HEK293 (cell line): ENCODE measurements around the gene KRTAP4-6.
"Not testable (repeated sequence)": the region's sequence is repeated elsewhere in the genome, so short reads cannot be mapped to it uniquely, and the experiment has no call there.

Experiments
- CTCF ChIA-PET: fragments of 350-600 bp; formaldehyde crosslinking; extraction: SDS; loops from one replicate; lab custom pipeline; 2021; ENCODE audit warnings: antibody characterized with exemption; lab: Yijun Ruan, JAX
- POLR2A ChIA-PET: fragments of 300-600 bp; formaldehyde crosslinking; extraction: SDS; loops from one replicate; lab custom pipeline; 2020; ENCODE audit warnings: antibody characterized with exemption, inconsistent platforms; lab: Yijun Ruan, JAX
- H3K27ac ChIP-seq: fragments of 200-500 bp; sonication (Bioruptor generic); 2 replicates; pipeline ENCODE4 v1.5.1; 2014; ENCODE audit warnings: low read depth, low read length, control low read depth, inconsistent platforms; ENCODE audit errors: extremely low read depth
- H3K36me3 ChIP-seq, 2 experiments: fragments of 200-500 bp in 1 of 2; sonication (Bioruptor generic) in 1 of 2; 1 replicate in 1 of 2; 2 replicates in 1 of 2; pipeline ENCODE4 v1.5.1; 2014 to 2017; ENCODE audit warnings: inconsistent platforms in 2 of 2, low read length in 2 of 2; ENCODE audit not compliant: control insufficient read depth in 2 of 2, insufficient read depth in 1 of 2
- H3K4me1 ChIP-seq: fragments of 200-500 bp; sonication (Bioruptor generic); 2 replicates; pipeline ENCODE4 v1.5.1; 2014; ENCODE audit warnings: mild to moderate bottlenecking, low read length, inconsistent platforms; ENCODE audit not compliant: control insufficient read depth, insufficient read depth
- H3K4me3 ChIP-seq: 2 replicates; pipeline ENCODE4 v1.5.1; 2011; ENCODE audit warnings: low read depth, mild to moderate bottlenecking, control low read depth, low read length, moderate library complexity
- H3K9me3 ChIP-seq: fragments of 200-500 bp; sonication (Bioruptor generic); 2 replicates; pipeline ENCODE4 v1.5.1; 2014; ENCODE audit warnings: low read depth, low read length, inconsistent platforms; ENCODE audit not compliant: control insufficient read depth, insufficient read depth
- CTCF ChIP-seq: fragments of 450-650 bp; formaldehyde crosslinking; IDR thresholded peaks from 2 replicates; pipeline ENCODE4 v1.5.1; 2016; ENCODE audit warnings: missing biosample characterization, missing genetic modification characterization
- KLF7 ChIP-seq: fragments of 450-650 bp; formaldehyde crosslinking; IDR thresholded peaks from 2 replicates; pipeline ENCODE4 v1.5.1; 2016; ENCODE audit warnings: missing biosample characterization, missing genetic modification characterization, borderline replicate concordance
- SETDB1 ChIP-seq: IDR thresholded peaks from one replicate; pipeline ENCODE4 v1.6.1; 2017; ENCODE audit warnings: mild to moderate bottlenecking, low read length, moderate library complexity, mixed read lengths; ENCODE audit not compliant: insufficient read length
- ZBTB17 ChIP-seq: fragments of 450-650 bp; formaldehyde crosslinking; IDR thresholded peaks from 2 replicates; pipeline ENCODE4 v1.5.1; 2016; ENCODE audit warnings: missing biosample characterization, missing genetic modification characterization
- ZBTB48 ChIP-seq: fragments of 450-650 bp; formaldehyde crosslinking; IDR thresholded peaks from 2 replicates; pipeline ENCODE4 v1.5.1; 2016; ENCODE audit warnings: missing biosample characterization, missing genetic modification characterization
- ZBTB6 ChIP-seq: fragments of 450-650 bp; formaldehyde crosslinking; IDR thresholded peaks from 2 replicates; pipeline ENCODE4 v1.5.1; 2017; ENCODE audit warnings: missing biosample characterization, missing genetic modification characterization
- ZBTB7A ChIP-seq: fragments of 450-650 bp; formaldehyde crosslinking; IDR thresholded peaks from 2 replicates; pipeline ENCODE4 v1.5.1; 2016; ENCODE audit warnings: low read depth, missing biosample characterization, missing genetic modification characterization
- ZFP69B ChIP-seq: fragments of 450-650 bp; formaldehyde crosslinking; IDR thresholded peaks from 2 replicates; pipeline ENCODE4 v1.5.1; 2016; ENCODE audit warnings: missing biosample characterization, missing genetic modification characterization
- ZNF121 ChIP-seq: fragments of 450-650 bp; formaldehyde crosslinking; IDR thresholded peaks from 2 replicates; pipeline ENCODE4 v1.5.1; 2016; ENCODE audit warnings: missing biosample characterization, missing genetic modification characterization
- ZNF138 ChIP-seq: fragments of 450-650 bp; formaldehyde crosslinking; IDR thresholded peaks from 2 replicates; pipeline ENCODE4 v1.5.1; 2016; ENCODE audit warnings: missing biosample characterization, missing genetic modification characterization, borderline replicate concordance
- ZNF223 ChIP-seq: fragments of 450-650 bp; formaldehyde crosslinking; IDR thresholded peaks from 2 replicates; pipeline ENCODE4 v1.5.1; 2016; ENCODE audit warnings: missing biosample characterization, missing genetic modification characterization
- ZNF311 ChIP-seq: fragments of 450-650 bp; formaldehyde crosslinking; IDR thresholded peaks from 2 replicates; pipeline ENCODE4 v1.5.1; 2017; ENCODE audit warnings: missing biosample characterization, missing genetic modification characterization, borderline replicate concordance
- ZNF324 ChIP-seq: fragments of 450-650 bp; formaldehyde crosslinking; IDR thresholded peaks from 2 replicates; pipeline ENCODE4 v1.5.1; 2016; ENCODE audit warnings: missing biosample characterization, missing genetic modification characterization
- ZNF398 ChIP-seq: fragments of 450-650 bp; formaldehyde crosslinking; IDR thresholded peaks from 2 replicates; pipeline ENCODE4 v1.5.1; 2017; ENCODE audit warnings: missing biosample characterization, missing genetic modification characterization
- ZNF501 ChIP-seq: fragments of 450-650 bp; formaldehyde crosslinking; IDR thresholded peaks from 2 replicates; pipeline ENCODE4 v1.5.1; 2016; ENCODE audit warnings: missing biosample characterization, missing genetic modification characterization
- ZNF571 ChIP-seq: fragments of 450-650 bp; formaldehyde crosslinking; IDR thresholded peaks from 2 replicates; pipeline ENCODE4 v1.5.0; 2017; ENCODE audit warnings: missing biosample characterization, missing genetic modification characterization
- ZNF792 ChIP-seq: fragments of 450-650 bp; formaldehyde crosslinking; IDR thresholded peaks from 2 replicates; pipeline ENCODE4 v1.5.1; 2016; ENCODE audit warnings: missing biosample characterization, missing genetic modification characterization
- ZSCAN5A ChIP-seq: fragments of 450-650 bp; formaldehyde crosslinking; IDR thresholded peaks from 2 replicates; pipeline ENCODE4 v1.5.1; 2016; ENCODE audit warnings: missing biosample characterization, missing genetic modification characterization

KRTAP4-6 gene

GRCh38 chr17:41111151-41111885 lies 29.0 kb downstream of the KRTAP4-6 start:
- Histone ChIP-seq H3K27ac (no peak overlapping the region), H3K9me3 (no peaks in the 10 kb centered on the region), H3K4me3 (no peak overlapping the region), H3K4me1 (no peaks in the 10 kb centered on the region), H3K36me3 (no peaks in the 10 kb centered on the region)
- POLR2A ChIA-PET, result no interaction called here
- TF ChIP-seq ZFP69B (tag by site-specific recombination), result no peak
- TF ChIP-seq SETDB1, result peak; percentile 82
- CTCF ChIA-PET, result no interaction called here

GRCh38 chr17:41108728-41109386 lies 31.5 kb downstream of the KRTAP4-6 start:
- H3K4me3 ChIP-seq, H3K36me3 ChIP-seq, POLR2A ChIA-PET, H3K27ac ChIP-seq, CTCF ChIA-PET, H3K4me1 ChIP-seq, H3K9me3 ChIP-seq: not testable (repeated sequence)

GRCh38 chr17:41107941-41108450 lies 32.3 kb downstream of the KRTAP4-6 start:
- H3K36me3 ChIP-seq, result no peaks in the 10 kb centered on the region
- ChIA-PET POLR2A (no interaction called here), CTCF (no interaction called here)
- no peaks in the 10 kb centered on the region for H3K4me1 ChIP-seq
- no peak overlapping the region for H3K4me3 ChIP-seq
- H3K9me3 ChIP-seq, result no peaks in the 10 kb centered on the region
- no peak for TF ChIP-seq ZNF501 (tag by site-specific recombination)
- no peak for TF ChIP-seq ZBTB6 (tag by site-specific recombination)
- no peak for TF ChIP-seq ZNF324 (tag by site-specific recombination)
- no peak for TF ChIP-seq ZNF792 (tag by site-specific recombination)
- TF ChIP-seq CTCF (tag by site-specific recombination), result no peak
- TF ChIP-seq ZNF223 (tag by site-specific recombination), result no peak
- no peak for TF ChIP-seq ZNF398 (tag by site-specific recombination)
- no peak for TF ChIP-seq ZBTB17 (tag by site-specific recombination)
- no peak for TF ChIP-seq ZSCAN5A
- TF ChIP-seq ZNF311 (tag by site-specific recombination), result no peak
- TF ChIP-seq ZNF121 (tag by site-specific recombination), result no peak
- no peak for TF ChIP-seq KLF7 (tag by site-specific recombination)
- TF ChIP-seq ZNF571, result no peak
- no peak for TF ChIP-seq ZBTB48
- TF ChIP-seq ZNF138 (tag by site-specific recombination), result no peak
- TF ChIP-seq ZBTB7A (tag by site-specific recombination), result no peak
- no peak overlapping the region for H3K27ac ChIP-seq
